GM21737 (cell line): Measurements from ENCODE around the gene USB1.

Experiments used
- ATAC-seq: cut with Tn5 transposase; IDR thresholded peaks from one replicate; pipeline ENCODE4 v1.9.1; 2021; ENCODE audit warnings: mild to moderate bottlenecking, moderate library complexity; ENCODE audit not compliant: unreplicated experiment

Gene USB1

GRCh38 chr16:58030136-58030840, 29.1 kb downstream of the USB1 start:
- no peak for ATAC-seq

- ATAC-seq, result no peak
Measured at GRCh38 chr16:58031016-58031800, 30.0 kb downstream of the USB1 start.

GRCh38 chr16:58032710-58033293, 31.6 kb downstream of the USB1 start:
- no peak for ATAC-seq

- no peak for ATAC-seq
Measured at GRCh38 chr16:58034128-58034685, 33.0 kb downstream of the USB1 start.

DNA sequence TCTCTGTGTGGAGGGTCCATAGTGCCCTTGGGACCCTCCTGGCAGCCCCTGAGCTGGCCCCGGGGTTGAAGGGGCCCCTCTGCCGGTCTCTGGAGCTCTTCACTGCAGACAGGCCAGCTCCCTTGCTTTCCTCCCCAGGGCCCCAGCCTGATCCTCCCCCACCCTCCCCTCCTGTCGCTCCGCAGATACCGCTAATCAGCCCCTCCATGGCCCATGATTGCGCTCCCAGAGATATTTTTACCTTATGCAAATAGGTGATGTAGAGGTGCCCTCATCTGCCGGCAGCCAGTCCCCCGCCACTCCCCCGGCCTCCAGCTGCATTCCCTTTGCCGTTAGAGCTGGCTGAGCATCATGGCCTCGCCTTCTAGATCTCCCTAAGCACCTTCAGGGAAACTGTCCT, 33.6 kb downstream of the USB1 start:
- ATAC-seq, result no peak

DNA sequence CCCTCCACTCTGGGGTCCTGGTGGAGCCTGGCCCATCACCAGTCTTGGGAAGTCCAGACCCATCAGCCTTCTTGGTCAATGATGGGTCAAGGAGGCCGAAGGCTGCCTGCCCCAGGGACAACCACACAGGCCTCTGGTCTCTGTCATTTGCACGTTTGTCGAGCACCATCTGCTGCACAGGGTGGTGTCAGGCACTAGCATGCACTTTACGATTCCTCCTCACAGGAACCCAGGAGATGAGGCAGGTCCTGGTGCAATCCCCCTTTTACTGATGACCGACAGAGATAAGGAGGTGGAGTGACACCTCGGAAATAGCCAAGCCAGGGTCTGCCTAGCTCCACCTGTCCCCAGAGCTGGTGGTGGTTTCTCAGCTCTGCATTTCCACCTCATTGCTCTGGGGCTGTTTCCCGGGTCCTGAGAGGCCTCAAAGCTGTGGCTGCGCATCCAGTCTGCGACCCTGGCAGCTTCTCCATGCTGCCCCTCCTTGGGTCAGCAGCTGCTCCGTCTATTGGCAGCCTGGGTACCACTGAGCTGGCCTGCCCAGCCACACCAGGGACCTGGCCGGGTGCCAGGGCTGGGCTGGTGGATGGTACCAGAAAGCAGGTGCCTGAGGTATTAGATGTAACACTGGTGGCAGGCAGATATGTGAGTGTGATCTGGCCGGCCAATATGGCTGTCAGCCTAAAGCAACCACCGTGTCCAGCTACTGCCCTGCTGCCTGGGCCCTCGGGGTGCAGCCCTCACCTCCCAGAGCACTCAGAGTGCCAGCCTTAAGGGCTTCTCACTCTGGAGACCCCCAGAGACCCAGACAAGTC, 34.4 kb downstream of the USB1 start:
- no peak for ATAC-seq

DNA sequence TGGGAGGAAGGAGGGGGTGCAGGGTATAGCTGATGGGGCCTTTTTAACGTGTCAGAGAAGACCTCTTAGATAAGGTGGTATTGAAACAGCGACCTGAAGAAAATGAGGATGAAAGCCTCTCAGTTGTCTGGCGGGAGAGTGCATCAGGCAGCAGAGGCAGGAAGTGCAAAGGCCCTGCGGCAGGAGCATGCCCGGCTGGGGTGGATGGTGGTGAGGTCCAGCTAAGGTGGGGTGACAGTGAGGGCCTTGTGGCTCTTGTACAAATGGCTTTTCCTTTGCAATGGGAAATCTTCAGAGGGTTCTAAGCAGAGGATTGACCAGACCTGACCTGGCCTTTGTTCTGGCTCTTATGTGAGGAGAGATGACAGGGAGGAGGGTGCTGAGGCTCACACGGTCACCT, 35.7 kb downstream of the USB1 start:
- no peak for ATAC-seq

GRCh38 chr16:58037365-58038057, 36.3 kb downstream of the USB1 start:
- ATAC-seq, result no peak

- ATAC-seq, result no peak
Measured at GRCh38 chr16:58038219-58038641, 37.0 kb downstream of the USB1 start.

- ATAC-seq, result no peak
Measured at GRCh38 chr16:58039829-58040495, 38.8 kb downstream of the USB1 start.

GRCh38 chr16:58040496-58040846, 39.3 kb downstream of the USB1 start:
- no peak for ATAC-seq

GRCh38 chr16:58040945-58041627, 39.9 kb downstream of the USB1 start:
- ATAC-seq, result no peak

DNA sequence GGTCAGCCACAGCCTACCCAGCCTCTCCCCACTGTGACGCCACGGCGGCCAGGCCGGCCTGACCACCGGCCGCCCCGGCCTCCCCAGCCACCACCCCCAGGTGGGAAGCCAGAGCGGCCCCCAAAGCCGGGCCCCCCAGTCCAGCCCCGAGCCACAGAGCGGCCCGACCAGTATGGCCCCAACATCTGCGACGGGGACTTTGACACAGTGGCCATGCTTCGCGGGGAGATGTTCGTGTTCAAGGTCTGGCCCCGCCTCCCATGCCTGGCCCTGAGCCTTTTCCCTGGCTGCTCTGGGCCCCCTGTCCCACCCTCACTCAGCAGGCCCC, 40.4 kb downstream of the USB1 start:
- ATAC-seq, result no peak

DNA sequence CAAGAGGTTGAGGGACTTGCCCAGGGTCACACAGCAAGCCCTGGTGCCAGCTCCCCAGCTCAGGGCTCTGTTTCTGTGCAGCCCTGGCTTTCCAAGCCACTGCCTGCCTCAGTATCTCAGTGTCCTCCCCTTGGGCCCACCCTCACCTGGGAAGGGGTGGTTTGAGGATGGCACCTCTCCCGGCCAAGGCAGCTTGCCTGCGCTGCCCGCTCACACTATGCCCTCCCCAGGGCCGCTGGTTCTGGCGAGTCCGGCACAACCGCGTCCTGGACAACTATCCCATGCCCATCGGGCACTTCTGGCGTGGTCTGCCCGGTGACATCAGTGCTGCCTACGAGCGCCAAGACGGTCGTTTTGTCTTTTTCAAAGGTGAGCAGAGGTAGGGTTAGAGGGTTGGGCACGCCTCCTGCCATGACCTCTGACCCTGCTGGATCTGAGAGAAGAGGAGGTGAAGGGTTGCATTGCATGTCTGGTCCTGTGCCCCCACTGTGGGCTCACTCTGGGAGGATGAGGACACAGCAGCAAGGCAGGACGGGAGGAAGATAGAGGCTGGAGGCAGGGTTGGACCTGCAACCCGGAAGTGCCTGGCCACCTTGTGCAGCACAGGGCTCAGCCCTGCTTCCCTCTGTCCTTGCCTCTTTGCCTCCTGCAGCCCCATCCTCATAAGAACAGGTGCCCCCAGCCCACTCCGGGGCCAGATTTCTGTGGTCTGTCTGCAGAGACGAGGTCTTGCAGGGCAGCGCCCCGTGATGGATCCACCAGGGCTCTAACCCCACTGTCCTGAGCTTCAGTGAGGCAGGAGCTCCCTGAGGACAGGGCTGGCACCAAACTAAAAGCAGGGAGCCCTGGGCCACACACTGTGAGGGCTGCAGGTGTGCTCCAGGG, 41.0 kb downstream of the USB1 start:
- no peak for ATAC-seq

GRCh38 chr16:58042886-58043515, 41.8 kb downstream of the USB1 start:
- ATAC-seq, result no peak

GRCh38 chr16:58043571-58044155, 42.5 kb downstream of the USB1 start:
- no peak for ATAC-seq

DNA sequence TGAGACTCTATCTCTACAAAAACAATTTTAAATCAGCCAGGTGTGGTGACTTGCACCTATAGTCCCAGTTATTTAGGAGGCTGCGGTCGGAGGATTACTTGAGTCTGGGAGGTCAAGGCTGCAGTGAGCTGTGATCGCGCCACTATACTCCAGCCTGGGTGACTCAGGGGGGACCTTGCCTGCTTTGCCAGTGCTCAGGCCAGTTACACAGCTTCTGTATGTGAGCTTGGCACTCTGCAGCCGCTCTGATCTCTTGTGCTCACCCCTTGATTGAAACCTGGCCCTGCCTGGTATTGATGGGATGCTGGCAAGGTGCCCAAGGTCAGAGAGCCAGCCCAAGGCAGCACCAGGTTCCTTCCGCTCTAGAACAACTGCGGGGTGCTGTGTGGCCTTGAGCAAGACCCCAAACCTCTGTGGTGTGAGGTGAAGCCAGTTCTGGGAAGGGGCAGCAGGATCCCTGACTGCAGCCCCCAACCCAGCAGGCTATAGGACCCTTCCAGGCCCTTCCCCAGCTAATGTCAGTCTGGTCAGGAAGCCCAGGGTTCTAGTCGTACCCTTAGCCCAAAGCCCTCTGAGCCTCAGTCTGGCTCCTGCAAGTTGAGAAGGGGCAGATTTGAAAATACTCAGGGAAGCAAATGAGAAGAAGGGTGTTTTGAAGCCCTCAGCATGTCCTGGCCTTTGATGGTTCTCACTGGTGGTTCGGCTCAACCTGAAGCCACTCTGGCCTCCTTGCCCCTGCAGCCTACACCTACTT, 43.2 kb downstream of the USB1 start:
- no peak for ATAC-seq
